Hypothalamus (tissue), 51 donors: Measurements from ENCODE around the gene LHFPL3.
"Not testable (repeated sequence)": the region's sequence is repeated elsewhere in the genome, so short reads cannot be mapped to it uniquely, and the experiment has no call there.

Experiments
- DNase-seq, 51 donors: peaks; one replicate each; lab custom pipeline; 2025; lab: John Stamatoyannopoulos, UW

The LHFPL3 gene

DNA sequence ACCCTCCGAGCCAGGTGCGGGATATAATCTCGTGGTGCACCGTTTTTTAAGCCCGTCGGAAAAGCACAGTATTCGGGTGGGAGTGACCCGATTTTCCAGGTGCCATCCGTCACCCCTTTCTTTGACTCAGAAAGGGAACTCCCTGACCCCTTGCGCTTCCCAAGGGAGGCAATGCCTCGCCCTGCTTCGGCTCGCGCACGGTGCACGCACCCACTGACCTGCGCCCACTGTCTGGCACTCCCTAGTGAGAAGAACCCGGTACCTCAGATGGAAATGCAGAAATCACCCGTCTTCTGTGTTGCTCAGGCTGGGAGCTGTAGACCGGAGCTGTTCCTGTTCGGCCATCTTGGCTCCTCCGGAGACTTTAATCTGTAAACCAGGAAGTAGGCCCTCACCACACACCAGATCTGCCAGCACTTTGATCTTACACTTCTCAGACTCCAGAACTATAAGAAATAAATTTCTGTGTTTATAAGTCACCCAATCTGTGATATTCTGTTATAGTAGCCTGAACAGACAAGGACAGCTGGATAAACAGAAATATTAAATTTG is 235.0 kb downstream of the LHFPL3 start:
- DNase-seq: not testable (repeated sequence)

DNA sequence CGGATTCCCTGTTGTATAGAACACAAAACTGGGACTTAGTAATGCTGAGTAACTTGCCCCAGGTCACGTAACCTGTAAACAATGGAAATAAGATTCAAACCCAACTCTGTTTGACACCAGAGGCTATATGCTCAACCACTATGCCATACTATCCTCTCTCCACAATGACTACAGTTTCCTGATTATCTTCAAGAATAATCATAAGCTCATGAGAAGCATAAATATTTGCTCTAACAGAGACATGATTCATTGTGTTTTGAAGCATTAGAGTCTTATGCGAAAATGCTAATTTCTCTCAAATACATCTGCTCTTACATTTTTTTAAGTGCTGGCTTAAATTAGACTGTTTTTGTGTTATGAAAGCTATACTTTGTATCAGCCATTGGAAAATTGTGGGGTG is 241.3 kb downstream of the LHFPL3 start:
- DNase-seq: no peak

DNA sequence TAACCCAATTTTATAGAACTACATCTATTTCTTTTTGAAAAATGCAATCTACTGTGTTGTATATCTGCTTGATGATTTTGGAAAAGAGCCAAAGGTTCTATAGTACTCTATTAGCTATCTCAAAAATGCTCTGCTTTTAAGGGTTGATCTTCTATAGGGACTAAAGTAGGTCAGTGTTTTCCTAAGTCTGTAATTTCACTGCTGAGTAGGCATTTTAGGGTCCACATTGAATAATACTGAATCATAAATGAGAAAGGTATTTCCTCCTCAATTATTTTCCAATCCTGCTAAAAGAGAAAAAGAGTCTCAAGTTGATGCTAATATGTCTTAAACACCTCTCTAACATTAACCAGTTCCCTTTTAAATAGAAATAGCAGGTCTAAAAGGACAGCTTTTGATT is 244.2 kb downstream of the LHFPL3 start:
- no peak for DNase-seq

DNA sequence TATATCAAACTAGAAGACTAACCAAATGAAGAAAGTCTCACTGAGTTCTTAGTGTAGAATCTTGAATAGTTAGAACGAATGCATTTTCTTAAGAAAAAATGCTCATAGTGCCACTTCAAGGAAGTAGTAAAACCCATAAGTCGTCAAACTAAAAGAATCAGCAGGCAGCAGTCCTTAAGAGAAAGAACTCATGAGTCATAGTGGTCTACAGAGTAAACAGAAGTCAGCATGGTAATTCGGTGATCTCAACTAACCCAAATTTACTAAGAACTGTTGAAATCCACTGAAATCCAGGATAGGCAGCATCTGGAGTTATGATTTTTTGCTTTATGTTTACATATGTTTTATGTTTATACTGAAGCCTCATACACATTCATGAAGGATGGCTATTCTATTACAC is 256.2 kb downstream of the LHFPL3 start:
- no peak for DNase-seq

DNA sequence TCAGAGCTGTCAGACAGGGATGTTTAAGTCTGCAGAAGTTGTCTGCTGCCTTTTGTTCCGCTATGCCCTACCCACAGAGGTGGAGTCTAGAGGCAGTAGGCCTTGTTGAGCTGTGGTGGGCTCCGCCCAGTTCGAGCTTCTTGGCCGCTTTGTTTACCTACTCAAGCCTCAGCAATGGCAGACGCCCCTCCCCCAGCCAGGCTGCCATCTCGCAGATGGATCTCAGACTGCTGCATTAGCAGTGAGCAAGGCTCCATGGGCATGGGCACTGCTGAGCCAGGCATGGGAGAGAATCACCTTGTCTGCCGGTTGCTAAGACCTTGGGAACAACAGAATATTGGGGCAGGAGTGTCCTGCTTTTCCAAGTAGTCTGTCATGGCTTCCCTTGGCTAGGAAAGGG is 267.2 kb downstream of the LHFPL3 start:
- not testable (repeated sequence) for DNase-seq

GRCh38 chr7:104603957-104604356 is 275.6 kb downstream of the LHFPL3 start:
- DNase-seq: no peak

GRCh38 chr7:104604706-104605105 is 276.3 kb downstream of the LHFPL3 start:
- DNase-seq: no peak

- no peak for DNase-seq
Measured at GRCh38 chr7:104621321-104621720, 292.9 kb downstream of the LHFPL3 start.

GRCh38 chr7:104625956-104626355 is 297.6 kb downstream of the LHFPL3 start:
- no peak for DNase-seq

DNA sequence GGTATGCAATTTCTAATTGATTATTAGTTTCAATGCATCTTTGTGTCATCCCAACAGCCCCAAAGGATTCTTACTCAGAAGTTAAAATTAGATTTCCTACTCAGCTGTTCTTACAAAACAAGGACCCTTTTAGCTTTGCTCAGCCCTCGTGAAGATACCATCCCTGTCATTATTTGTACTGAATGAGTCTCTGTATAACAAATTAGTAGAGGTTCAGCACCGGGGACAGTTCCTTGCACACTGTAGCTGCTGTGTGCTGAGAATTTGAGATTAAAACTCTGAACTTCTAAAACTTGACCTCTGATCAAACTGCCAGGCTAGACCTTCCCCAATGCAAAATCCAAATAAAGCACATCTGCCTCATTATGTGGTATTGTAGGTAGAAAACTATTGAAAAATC is 299.1 kb downstream of the LHFPL3 start:
- peak in 4 of 51 donors; percentile 1 to 11 (median 2) for DNase-seq

GRCh38 chr7:104628017-104628416 is 299.6 kb downstream of the LHFPL3 start:
- no peak for DNase-seq

- DNase-seq: no peak
Measured at GRCh38 chr7:104629408-104629807, 301.0 kb downstream of the LHFPL3 start.

DNA sequence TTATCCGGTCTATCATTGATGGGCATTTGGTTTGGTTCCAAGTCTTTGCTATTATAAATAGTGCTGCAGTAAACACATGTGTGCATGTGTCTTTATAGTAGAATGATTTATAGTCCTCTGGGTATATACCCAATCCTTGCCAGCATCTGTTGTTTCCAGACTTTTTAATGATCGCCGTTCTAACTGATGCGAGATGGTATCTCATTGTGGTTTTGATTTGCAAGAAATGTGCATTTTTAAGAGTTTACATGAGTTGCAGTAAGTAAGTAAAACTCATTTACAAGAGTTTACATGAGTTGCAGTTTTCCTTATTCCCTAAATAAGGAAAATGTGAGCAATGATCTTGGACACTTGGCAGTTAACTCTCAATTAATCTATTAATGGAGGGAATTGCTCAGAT is 312.1 kb downstream of the LHFPL3 start:
- no peak for DNase-seq

DNA sequence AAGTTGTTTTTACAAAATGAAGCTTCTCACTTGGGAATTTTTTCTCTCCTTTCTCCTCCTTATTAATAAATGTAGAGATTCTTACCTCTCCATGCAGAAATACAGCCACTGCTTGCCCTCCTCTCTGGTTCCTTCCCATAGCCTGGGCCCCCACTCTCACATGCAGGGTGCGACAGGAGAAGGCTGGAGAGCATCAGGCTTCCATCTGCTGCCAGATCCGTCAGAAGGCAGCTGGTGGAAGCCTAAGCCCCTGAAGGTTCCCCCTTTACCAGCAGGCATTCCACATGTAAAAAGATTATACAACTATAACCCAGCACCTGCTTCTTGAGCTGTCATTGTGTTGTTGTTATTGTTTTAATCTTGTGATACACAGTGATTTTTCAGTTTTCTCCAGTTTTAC is 314.2 kb downstream of the LHFPL3 start:
- no peak for DNase-seq

DNA sequence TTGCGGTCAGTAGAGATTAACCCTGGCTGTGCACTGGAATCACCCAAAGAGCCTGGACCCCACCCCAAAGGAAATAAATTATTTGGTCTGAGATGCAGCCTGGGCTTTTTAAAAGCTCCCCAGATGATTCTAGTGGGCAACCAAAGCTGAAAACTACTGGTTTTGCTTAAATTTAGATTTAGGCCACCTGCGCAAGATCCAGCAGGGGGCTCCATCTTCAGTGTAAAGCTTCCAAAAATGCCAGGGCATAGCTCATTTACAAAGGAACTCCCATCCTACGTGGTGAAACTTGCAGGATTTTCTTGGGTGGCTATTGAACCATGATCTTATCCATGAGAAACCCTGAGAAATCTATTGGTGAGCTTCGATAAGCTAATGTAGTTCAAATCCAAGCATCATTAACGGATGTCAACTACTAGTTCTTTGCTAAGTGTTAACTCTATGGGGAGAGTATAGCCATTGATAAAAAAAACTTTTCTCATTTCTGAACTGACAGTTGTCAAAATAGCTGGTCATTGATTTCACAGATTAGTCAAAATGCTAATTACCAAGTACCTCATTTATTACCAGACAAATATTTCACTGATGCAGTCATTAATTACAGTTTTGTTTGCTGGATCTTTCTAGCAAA is 315.3 kb downstream of the LHFPL3 start:
- DNase-seq: no peak

DNA sequence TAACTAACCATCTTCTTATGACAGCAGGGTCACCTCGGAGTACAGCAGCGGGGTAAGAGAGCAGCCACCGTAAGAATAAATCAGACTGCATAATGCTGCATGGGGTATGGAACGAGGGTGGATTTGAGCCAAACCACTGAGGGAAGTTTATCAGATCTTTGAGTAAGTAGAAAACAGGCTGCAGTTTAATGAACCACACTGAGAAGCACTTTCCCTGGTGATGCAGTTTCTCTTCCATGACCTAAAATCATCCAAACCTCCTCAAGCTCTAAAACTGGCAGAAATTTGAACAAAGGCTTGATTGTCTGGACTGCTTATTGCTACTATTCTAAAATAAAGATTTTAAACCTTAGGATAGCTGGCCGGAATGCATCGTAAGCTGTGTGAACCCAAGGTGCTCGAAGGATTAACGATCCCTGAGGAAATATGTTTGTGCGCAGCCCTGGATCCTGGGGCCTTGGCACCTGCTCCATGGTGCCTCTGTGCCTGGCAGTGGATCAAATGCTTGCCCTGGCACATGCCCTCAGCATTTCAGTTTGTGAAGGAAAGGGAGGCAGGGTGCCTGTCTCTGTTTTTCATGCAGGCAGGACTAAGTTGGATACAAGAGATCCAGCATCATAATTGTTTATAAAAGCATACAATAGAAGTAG is 322.7 kb downstream of the LHFPL3 start:
- DNase-seq: peak in 17 of 51 donors; percentile 1 to 43 (median 9)

DNA sequence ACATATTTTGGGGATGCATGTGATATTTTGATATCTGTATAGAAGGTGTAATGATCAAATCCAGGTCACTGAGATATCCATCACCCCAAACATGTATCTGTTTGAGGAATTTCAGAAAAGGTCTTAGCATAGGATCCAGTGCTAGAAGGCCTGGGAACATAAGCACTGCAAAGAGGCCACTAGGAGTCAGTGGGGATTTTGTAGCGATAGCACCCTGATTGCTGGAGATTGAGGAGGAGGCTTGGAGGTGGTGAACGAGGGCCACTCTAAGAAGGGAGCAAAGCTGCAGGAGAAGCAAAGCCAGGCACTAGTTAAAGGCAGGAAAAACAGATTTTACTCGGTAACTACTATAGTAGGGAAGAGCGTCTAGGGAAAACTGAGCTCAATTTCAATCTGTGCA is 324.0 kb downstream of the LHFPL3 start:
- DNase-seq: no peak

GRCh38 chr7:104652865-104653264 is 324.5 kb downstream of the LHFPL3 start:
- no peak for DNase-seq

DNA sequence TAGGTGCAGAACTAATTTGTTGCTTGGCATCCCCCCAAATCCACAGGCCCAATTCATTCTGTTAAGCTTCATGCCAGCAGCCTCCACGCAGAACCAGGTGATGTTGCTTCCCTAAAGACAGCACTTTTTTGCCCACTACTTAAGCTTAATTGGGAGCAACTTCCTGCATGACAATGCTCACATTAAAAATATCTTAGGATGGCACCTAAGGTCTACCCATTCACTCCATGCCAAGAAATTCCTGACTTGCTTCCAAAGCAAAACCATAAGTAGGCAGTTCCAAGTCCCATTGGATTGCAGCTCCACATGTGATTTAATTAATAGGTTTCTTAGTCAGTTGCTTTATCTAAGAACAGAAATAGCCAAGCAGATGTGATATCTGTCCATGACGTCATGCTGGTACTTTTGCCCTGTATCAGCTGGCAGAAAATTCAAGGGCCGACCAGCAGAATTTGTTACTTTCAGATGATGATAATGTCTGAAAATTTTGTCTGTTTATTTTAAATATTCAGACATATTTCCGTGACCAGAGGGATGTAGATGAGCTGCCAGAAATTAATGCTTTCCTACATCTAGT is 325.5 kb downstream of the LHFPL3 start:
- no peak for DNase-seq

DNA sequence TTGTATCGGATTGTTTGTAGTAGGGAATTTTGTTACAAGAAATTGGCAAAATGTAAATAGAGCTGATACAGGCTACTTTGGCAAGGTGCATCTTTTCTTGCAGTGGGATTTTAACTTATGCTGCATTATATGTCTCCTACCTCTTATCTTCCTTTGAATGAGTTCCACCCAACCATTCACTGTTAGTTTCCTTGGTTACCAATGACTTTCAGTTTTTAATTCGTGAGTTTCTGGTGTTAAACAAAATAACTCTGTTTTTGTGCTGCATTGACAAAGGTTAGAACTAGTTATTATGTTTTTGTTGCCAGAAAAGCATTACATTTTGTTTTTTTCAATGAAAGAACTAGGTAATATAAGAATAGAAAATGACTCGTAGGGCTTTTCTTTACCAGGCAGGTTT is 327.2 kb downstream of the LHFPL3 start:
- DNase-seq: no peak

DNA sequence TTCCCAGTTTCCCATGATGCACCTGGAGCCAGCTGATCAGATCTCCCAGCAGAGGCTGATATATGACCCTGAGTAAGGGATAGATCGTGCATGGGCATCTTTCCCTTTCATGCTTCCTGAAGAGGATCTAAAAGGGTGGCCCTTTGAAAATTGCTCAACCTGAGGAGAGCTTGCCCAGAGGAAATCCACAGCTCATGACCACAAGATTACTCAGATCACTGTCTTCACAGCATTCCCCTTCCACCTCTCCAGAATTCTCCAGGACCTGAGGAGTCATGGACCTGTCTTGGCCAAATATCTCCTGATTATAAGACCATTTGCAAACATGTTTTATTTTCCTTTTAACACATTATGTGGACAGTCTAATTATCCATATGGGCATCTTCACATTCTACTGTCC is 328.1 kb downstream of the LHFPL3 start:
- no peak for DNase-seq

- DNase-seq: no peak
Measured at GRCh38 chr7:104657134-104657533, 328.7 kb downstream of the LHFPL3 start.
